PC-3 (cell line): ENCODE data around the gene ACSM3.

ENCODE experiments used
- EZH2 ChIP-seq: fragments of 300-600 bp; sonication (generic); IDR thresholded peaks from one replicate; pipeline ENCODE4 v1.6.1; 2017; ENCODE audit warnings: antibody characterized with exemption, mild to moderate bottlenecking, low read length; ENCODE audit not compliant: unreplicated experiment
- EZH2phosphoT487 ChIP-seq: fragments of 300-600 bp; sonication (generic); IDR thresholded peaks from 2 replicates; pipeline ENCODE4 v1.6.1; 2018; ENCODE audit warnings: mild to moderate bottlenecking, antibody characterized with exemption, low read length, borderline replicate concordance
- TF ChIP-seq, protein P1 (sequence below): fragments of 300-600 bp; sonication (generic); conservative IDR thresholded peaks from 2 replicates; pipeline ENCODE4 v1.5.1; 2017; ENCODE audit warnings: antibody characterized with exemption, low read depth, mild to moderate bottlenecking, low read length

- TF ChIP-seq, protein P1, sequence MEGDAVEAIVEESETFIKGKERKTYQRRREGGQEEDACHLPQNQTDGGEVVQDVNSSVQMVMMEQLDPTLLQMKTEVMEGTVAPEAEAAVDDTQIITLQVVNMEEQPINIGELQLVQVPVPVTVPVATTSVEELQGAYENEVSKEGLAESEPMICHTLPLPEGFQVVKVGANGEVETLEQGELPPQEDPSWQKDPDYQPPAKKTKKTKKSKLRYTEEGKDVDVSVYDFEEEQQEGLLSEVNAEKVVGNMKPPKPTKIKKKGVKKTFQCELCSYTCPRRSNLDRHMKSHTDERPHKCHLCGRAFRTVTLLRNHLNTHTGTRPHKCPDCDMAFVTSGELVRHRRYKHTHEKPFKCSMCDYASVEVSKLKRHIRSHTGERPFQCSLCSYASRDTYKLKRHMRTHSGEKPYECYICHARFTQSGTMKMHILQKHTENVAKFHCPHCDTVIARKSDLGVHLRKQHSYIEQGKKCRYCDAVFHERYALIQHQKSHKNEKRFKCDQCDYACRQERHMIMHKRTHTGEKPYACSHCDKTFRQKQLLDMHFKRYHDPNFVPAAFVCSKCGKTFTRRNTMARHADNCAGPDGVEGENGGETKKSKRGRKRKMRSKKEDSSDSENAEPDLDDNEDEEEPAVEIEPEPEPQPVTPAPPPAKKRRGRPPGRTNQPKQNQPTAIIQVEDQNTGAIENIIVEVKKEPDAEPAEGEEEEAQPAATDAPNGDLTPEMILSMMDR: no peak
- TF ChIP-seq EZH2phosphoT487 (no peak), EZH2 (no peak)
Observed at GRCh38 chr16:20844588-20844987, 80.8 kb downstream of the ACSM3 start.
